ENCODE results near the gene CCDC50. TPM values are rescaled to one million over a fixed set of nuclear protein-coding genes. Genes with fewer than 3 reads are reported as not detected.

CCDC50 gene
- total and polyA plus RNA-seq, 2 donors (not counting 3 experiments of a cell fraction or from before 2014, with no cell fraction given): 44.4 to 137 TPM

GRCh38 chr3:191378142-191378812, 49.1 kb downstream of the CCDC50 start:
- BruUV-seq (replicated peaks): no TSS peak
- no peak for FAIRE-seq
- dilution Hi-C loops (cut with MboI; ENCODE audit: extremely low pct_ligation_motif_present, low sequenced_read_pairs): no loop called here

More at GRCh38 chr3:191378142-191378812, 49.1 kb downstream of the CCDC50 start:
- ChIA-PET CTCF (interaction anchor here (2.7 to 3.0 kb wide), 2 partner anchors 12 to 134 kb away, joined by 11 to 15 read pairs; no protein-coding TSS in a partner anchor), POLR2A (no interaction called here)
- H3K4me3 ChIP-seq (replicated peaks in 1 of 3; ENCODE audit: insufficient read depth in 1 of 3, low read depth in 1 of 3, low read length in 3 of 3): no peak overlapping the region
- DNase-seq (ENCODE audit: low read depth, low spot score): no peak
- peaks cover 34% of the 10 kb centered on the region for H3K4me1 ChIP-seq (ENCODE audit: control insufficient read depth, extremely low read depth, insufficient read depth, low read length)
- no peak overlapping the region for H2AFZ ChIP-seq (ENCODE audit: low read depth, low read length)
- H3K9me1 ChIP-seq (replicated peaks; ENCODE audit: control insufficient read depth, extremely low read depth, insufficient read depth, low read length): no peaks in the 10 kb centered on the region
- peaks cover 13 to 25% of the 10 kb centered on the region in 2 experiments for H3K36me3 ChIP-seq (ENCODE audit: control insufficient read depth in 2 of 2, extremely low read depth in 1 of 2, insufficient read depth in 2 of 2, low read length in 2 of 2)
- no peak for TF ChIP-seq POLR2AphosphoS5 (IDR thresholded peaks at IDR 0.05; ENCODE audit: insufficient read depth, low read depth, low read length)
- no peak for TF ChIP-seq GATA2 (IDR thresholded peaks at IDR 0.05; ENCODE audit: insufficient read depth, insufficient read length, low read depth, low read length)
- TF ChIP-seq POLR2A (IDR thresholded peaks at IDR 0.05; ENCODE audit: low read depth, low read length): no peak
- no peak for TF ChIP-seq JUN (IDR thresholded peaks at IDR 0.05; ENCODE audit: borderline replicate concordance, insufficient read depth, insufficient read length, low read depth)
- no peak for TF ChIP-seq FOS (IDR thresholded peaks at IDR 0.05; ENCODE audit: borderline replicate concordance, insufficient read depth, low read length)
- no peak for TF ChIP-seq EZH2 (IDR thresholded peaks at IDR 0.05; ENCODE audit: borderline replicate concordance, low read depth, low read length, severe bottlenecking)
- no peak for TF ChIP-seq MAX (IDR thresholded peaks at IDR 0.05; ENCODE audit: insufficient read depth, insufficient read length)
- no peak for TF ChIP-seq CTCF (IDR thresholded peaks at IDR 0.05; ENCODE audit: extremely low read depth in 1 of 2, insufficient read depth in 1 of 2, low read depth in 1 of 2, low read length in 2 of 2)
- H3K27ac ChIP-seq (ENCODE audit: insufficient read depth, low read depth, low read length): peak overlapping the region; percentile 28
- peaks cover 3% of the 10 kb centered on the region for H4K20me1 ChIP-seq (replicated peaks; ENCODE audit: control insufficient read depth, extremely low read depth, insufficient read depth, low read length)
- intact Hi-C loops (cut with micrococcal nuclease): no loop called here
- H3K9ac ChIP-seq (replicated peaks; ENCODE audit: extremely low read depth, insufficient read depth, low read length): no peak overlapping the region
- H3K27me3 ChIP-seq (ENCODE audit: control insufficient read depth in 2 of 2, insufficient read depth in 2 of 2, low read length in 2 of 2): no peaks in the 10 kb centered on the region
- H3K79me2 ChIP-seq (ENCODE audit: control insufficient read depth, insufficient read depth, low read length): peaks cover 30% of the 10 kb centered on the region
- peak overlapping the region; percentile 50 for H3K4me2 ChIP-seq (ENCODE audit: insufficient read depth, low read length)
- no peaks in the 10 kb centered on the region for H3K9me3 ChIP-seq (replicated peaks; ENCODE audit: control insufficient read depth, insufficient read depth, low read length)

Data from endothelial cell of umbilical vein (primary cell).